Muscle layer of duodenum (tissue), 2 donors: Measurements from ENCODE around the gene PARL.

Experiments
- H3K27ac ChIP-seq: one replicate; pipeline ENCODE4 v1.7.0; 2013; ENCODE audit warnings: mild to moderate bottlenecking, low read length
- H3K27me3 ChIP-seq: one replicate; pipeline ENCODE4 v1.7.0; 2013; ENCODE audit warnings: low read depth, mild to moderate bottlenecking, control low read depth, low read length
- H3K36me3 ChIP-seq, 2 donors: one replicate each; pipeline ENCODE4 v1.7.0; 2013; ENCODE audit warnings: low read length in 2 of 2, control low read depth in 1 of 2, mild to moderate bottlenecking in 1 of 2; ENCODE audit not compliant: insufficient read depth in 2 of 2, control insufficient read depth in 1 of 2
- H3K4me1 ChIP-seq, 2 donors: one replicate each; pipeline ENCODE4 v1.7.0; 2013; ENCODE audit warnings: low read length in 2 of 2, mild to moderate bottlenecking in 2 of 2, control low read depth in 1 of 2, moderate library complexity in 1 of 2; ENCODE audit not compliant: insufficient read depth in 2 of 2, control insufficient read depth in 1 of 2
- H3K4me3 ChIP-seq, 2 donors: one replicate each; pipeline ENCODE4 v1.7.0; 2013; ENCODE audit warnings: low read length in 2 of 2, low read depth in 1 of 2, mild to moderate bottlenecking in 1 of 2
- H3K9me3 ChIP-seq, 2 donors: one replicate each; pipeline ENCODE4 v1.7.0; 2013; ENCODE audit warnings: low read length in 2 of 2, control low read depth in 1 of 2, mild to moderate bottlenecking in 1 of 2; ENCODE audit not compliant: control insufficient read depth in 1 of 2
- donor health status: healthy.

PARL gene

DNA sequence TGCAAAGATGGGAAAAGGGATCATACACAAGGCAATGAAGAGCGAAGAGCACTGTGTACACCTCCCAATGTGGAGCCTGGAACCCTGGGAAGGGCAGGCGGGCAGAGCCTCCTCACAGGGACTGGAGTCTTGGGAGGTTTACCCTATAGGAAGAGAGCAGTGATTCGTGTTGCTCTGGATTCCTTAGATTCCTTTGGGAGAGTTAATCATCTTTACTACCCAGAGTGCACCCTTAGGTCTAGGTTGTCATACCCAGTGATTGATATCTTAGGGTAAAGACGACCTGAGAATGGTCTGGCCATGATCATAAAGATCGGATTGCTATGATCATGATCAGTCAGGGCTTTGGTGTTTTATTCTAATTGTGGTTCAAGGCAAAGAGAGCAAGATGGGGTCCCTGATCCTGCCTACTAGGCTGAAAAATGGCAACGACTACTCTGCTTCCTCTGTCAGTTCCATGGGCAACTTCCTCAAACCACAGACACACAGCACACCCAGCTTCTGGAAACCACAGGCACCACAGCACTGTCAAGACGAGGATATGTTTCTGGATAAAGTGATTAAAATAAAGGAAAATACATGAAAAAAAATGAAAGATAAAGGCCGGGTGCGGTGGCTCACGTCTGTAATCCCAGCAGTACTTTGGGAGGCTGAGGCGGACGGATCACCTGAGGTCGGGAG, 38.9 kb downstream of the PARL start:
- Histone ChIP-seq H3K4me3 (no peak overlapping the region), H3K27ac (no peak overlapping the region), H3K4me1 (no peaks in the 10 kb centered on the region), H3K36me3 (peaks cover 48 to 57% of the 10 kb centered on the region in 2 donors), H3K27me3 (no peaks in the 10 kb centered on the region), H3K9me3 (no peaks in the 10 kb centered on the region)

DNA sequence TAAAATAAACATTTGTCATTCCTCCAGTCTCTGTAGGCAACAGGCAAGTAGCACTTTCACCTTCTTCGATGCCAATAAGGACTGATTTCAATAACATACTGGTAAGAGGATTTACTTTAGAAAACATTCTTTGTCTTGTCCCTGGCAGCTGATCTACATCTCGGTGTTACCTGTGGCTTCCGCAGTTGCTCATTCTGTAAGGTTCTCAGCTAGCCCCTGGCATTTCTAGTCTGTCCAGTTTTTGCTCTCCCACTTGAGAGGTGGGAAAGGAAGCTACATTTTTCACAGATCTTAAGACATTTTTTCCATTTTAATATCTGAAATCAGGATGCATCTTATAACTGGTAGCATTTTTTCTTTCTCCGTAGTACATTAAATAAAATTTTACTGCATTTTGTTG, 39.6 kb downstream of the PARL start:
- Histone ChIP-seq H3K27ac (no peak overlapping the region), H3K36me3 (peaks cover 52 to 62% of the 10 kb centered on the region in 2 donors), H3K27me3 (no peaks in the 10 kb centered on the region), H3K4me1 (no peaks in the 10 kb centered on the region), H3K9me3 (no peaks in the 10 kb centered on the region), H3K4me3 (no peak overlapping the region)

- H3K4me3 ChIP-seq, result no peak overlapping the region
- no peaks in the 10 kb centered on the region for H3K9me3 ChIP-seq
- H3K36me3 ChIP-seq, result peaks cover 54 to 67% of the 10 kb centered on the region in 2 donors
- no peaks in the 10 kb centered on the region for H3K27me3 ChIP-seq
- no peak overlapping the region for H3K27ac ChIP-seq
- no peaks in the 10 kb centered on the region for H3K4me1 ChIP-seq
Measured at GRCh38 chr3:183844606-183845005, 40.1 kb downstream of the PARL start.

GRCh38 chr3:183839751-183840150, 44.9 kb downstream of the PARL start:
- no peaks in the 10 kb centered on the region for H3K27me3 ChIP-seq
- no peak overlapping the region for H3K4me3 ChIP-seq
- H3K9me3 ChIP-seq, result no peaks in the 10 kb centered on the region
- H3K36me3 ChIP-seq, result peaks cover 41 to 52% of the 10 kb centered on the region in 2 donors
- H3K4me1 ChIP-seq, result no peaks in the 10 kb centered on the region
- H3K27ac ChIP-seq, result no peak overlapping the region

DNA sequence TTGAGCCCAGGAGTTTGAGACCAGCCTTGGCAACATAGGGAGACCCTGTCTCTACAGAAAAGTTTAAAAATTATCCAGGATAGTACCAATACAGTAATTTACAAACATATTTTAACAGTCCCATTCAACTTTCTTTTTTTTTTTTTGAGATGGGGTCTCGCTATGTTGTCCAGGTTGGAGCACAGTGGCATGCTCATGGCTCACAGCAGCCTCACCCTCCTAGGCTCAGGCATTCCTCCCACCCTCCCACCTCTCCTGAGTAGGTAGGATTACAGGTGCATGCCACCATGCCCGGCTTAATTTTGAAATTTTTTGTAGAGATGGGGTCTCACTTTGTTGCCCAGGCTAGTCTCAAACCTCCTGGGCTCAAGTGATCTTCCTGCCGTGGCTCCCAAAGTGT, 46.8 kb downstream of the PARL start:
- H3K9me3 ChIP-seq, result no peaks in the 10 kb centered on the region
- H3K27me3 ChIP-seq, result no peaks in the 10 kb centered on the region
- peaks cover 43 to 58% of the 10 kb centered on the region in 2 donors for H3K36me3 ChIP-seq
- H3K4me3 ChIP-seq, result no peak overlapping the region
- H3K4me1 ChIP-seq, result no peaks in the 10 kb centered on the region
- no peak overlapping the region for H3K27ac ChIP-seq

DNA sequence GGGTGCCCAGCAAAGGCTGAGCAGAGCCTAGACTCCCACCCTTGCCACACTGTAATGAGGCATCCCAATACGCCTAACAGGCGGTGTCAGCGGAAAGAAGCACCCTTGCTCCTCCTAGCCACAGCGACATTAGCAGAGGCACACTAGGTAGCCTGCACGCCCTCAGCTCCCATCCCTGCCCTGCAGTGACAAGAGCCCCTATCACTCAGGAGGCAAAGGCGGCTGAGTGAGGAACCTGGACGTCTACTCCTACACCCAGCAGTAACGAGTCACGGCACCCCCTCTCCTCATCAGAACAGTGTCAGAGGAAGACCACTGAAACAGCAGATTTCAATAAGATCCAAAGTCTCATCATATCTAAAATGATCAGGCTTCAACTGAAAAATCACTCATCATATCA, 47.3 kb downstream of the PARL start:
- no peak overlapping the region for H3K27ac ChIP-seq
- H3K27me3 ChIP-seq, result no peaks in the 10 kb centered on the region
- no peak overlapping the region for H3K4me3 ChIP-seq
- no peaks in the 10 kb centered on the region for H3K4me1 ChIP-seq
- H3K9me3 ChIP-seq, result no peaks in the 10 kb centered on the region
- H3K36me3 ChIP-seq, result peaks cover 46 to 62% of the 10 kb centered on the region in 2 donors

DNA sequence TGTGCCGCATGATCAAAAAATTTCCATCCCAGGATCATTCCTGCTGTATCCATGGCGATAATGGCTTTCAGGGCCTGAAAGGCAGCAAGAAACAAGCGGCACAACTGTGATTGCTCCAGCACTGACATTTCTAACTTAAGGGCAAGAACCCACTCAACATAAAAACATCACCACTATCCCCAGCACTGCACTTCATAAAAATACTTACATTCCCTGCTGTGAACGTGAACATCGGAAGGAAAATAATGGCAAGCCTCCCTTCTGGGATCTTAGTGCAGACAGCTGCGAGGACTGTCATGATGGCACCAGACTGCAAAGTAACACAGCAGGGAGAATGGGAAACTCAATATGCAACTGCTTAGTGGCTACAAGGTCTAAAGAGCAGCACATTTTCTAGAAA, 51.2 kb downstream of the PARL start:
- Histone ChIP-seq H3K27ac (no peak overlapping the region), H3K27me3 (no peaks in the 10 kb centered on the region), H3K4me1 (no peaks in the 10 kb centered on the region), H3K9me3 (no peaks in the 10 kb centered on the region), H3K36me3 (peaks cover 39 to 51% of the 10 kb centered on the region in 2 donors), H3K4me3 (no peak overlapping the region)

DNA sequence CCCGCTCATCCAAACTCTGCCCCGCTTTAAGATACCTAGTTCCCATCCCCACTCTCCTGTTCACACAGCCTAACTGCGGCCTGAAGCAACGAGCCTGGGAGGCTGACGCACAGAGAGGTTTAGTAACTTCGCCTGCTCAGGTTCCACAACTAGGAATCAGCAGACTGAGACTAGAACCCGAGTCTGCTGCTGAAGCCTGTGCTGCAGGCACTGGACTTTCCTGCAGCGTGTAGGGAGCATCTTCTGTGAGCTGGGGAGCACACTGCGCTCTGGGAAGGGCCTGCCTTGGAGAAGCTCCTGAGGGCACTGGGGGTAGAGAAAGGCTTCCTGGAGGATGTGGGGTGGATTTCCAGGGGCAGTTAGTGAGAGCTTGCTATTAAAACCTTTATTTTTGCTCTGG, 54.5 kb downstream of the PARL start:
- H3K9me3 ChIP-seq, result no peaks in the 10 kb centered on the region
- H3K27ac ChIP-seq, result no peak overlapping the region
- H3K4me3 ChIP-seq, result no peak overlapping the region
- H3K27me3 ChIP-seq, result no peaks in the 10 kb centered on the region
- no peaks in the 10 kb centered on the region for H3K4me1 ChIP-seq
- peaks cover 36 to 43% of the 10 kb centered on the region in 2 donors for H3K36me3 ChIP-seq

DNA sequence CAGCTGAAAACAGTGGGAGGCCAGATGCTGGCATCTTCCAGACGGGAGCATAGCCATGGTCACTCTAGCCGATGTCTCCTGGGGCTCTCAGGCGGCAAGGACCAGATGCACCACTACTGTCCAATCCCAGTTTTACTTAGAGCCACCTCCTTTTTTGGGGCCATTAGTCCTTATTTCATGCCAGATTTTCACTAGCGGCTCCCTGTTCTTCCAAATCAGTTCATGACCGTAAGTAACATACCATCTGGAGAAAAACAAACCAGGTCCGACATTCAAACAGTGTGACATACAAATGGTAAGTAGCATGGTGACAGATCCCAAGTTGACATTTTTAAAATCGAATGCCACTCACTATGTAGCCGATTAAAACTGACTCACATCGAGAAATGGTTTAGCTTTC, 55.2 kb downstream of the PARL start:
- peaks cover 0 to 5% of the 10 kb centered on the region in 2 donors for H3K4me1 ChIP-seq
- no peak overlapping the region for H3K27ac ChIP-seq
- no peak overlapping the region for H3K4me3 ChIP-seq
- H3K9me3 ChIP-seq, result no peaks in the 10 kb centered on the region
- H3K36me3 ChIP-seq, result peaks cover 36 to 42% of the 10 kb centered on the region in 2 donors
- H3K27me3 ChIP-seq, result no peaks in the 10 kb centered on the region

GRCh38 chr3:183828538-183828870, 56.2 kb downstream of the PARL start:
- no peaks in the 10 kb centered on the region for H3K27me3 ChIP-seq
- no peak overlapping the region for H3K27ac ChIP-seq
- peaks cover 0 to 10% of the 10 kb centered on the region in 2 donors for H3K4me1 ChIP-seq
- no peaks in the 10 kb centered on the region for H3K9me3 ChIP-seq
- H3K36me3 ChIP-seq, result peaks cover 30 to 33% of the 10 kb centered on the region in 2 donors
- no peak overlapping the region for H3K4me3 ChIP-seq

- peaks cover 0 to 10% of the 10 kb centered on the region in 2 donors for H3K4me1 ChIP-seq
- H3K9me3 ChIP-seq, result no peaks in the 10 kb centered on the region
- H3K27me3 ChIP-seq, result no peaks in the 10 kb centered on the region
- H3K27ac ChIP-seq, result no peak overlapping the region
- peaks cover 24 to 27% of the 10 kb centered on the region in 2 donors for H3K36me3 ChIP-seq
- no peak overlapping the region for H3K4me3 ChIP-seq
Measured at GRCh38 chr3:183827809-183828537, 56.7 kb downstream of the PARL start.
